Esophagus (tissue), 2 donors: ENCODE results near the gene AMFR. TPM values are rescaled to one million over a fixed set of nuclear protein-coding genes. Genes with fewer than 3 reads are reported as not detected.

Source experiments
- H3K27ac ChIP-seq, 2 donors: one replicate each; pipeline ENCODE4 v1.5.1; 2013; ENCODE audit warnings: low read depth in 2 of 2, mild to moderate bottlenecking in 2 of 2, inconsistent platforms in 1 of 2, low read length in 1 of 2, moderate library complexity in 1 of 2
- H3K27me3 ChIP-seq, 2 donors: one replicate each; pipeline ENCODE4 v1.6.1; 2013; ENCODE audit warnings: low read length in 2 of 2, control low read depth in 1 of 2, mild to moderate bottlenecking in 1 of 2; ENCODE audit not compliant: insufficient read depth in 2 of 2, control insufficient read depth in 1 of 2
- H3K36me3 ChIP-seq, 2 donors: one replicate each; pipeline ENCODE4 v1.6.1; 2013; ENCODE audit warnings: low read length in 1 of 2; ENCODE audit not compliant: control insufficient read depth in 2 of 2, insufficient read depth in 2 of 2
- H3K4me1 ChIP-seq, 2 donors: one replicate each; pipeline ENCODE4 v1.6.1; 2013; ENCODE audit warnings: low read length in 1 of 2; ENCODE audit not compliant: control insufficient read depth in 2 of 2, insufficient read depth in 2 of 2
- H3K4me3 ChIP-seq, 2 donors: one replicate each; pipeline ENCODE4 v1.5.1; 2013; ENCODE audit warnings: low read length in 2 of 2, mild to moderate bottlenecking in 2 of 2, low read depth in 1 of 2, moderate library complexity in 1 of 2
- H3K9me3 ChIP-seq, 2 donors: one replicate each; pipeline ENCODE4 v1.6.1; 2013; ENCODE audit warnings: mild to moderate bottlenecking in 2 of 2, low read depth in 1 of 2, low read length in 1 of 2, moderate library complexity in 1 of 2; ENCODE audit not compliant: control insufficient read depth in 2 of 2, insufficient read depth in 1 of 2
- WGBS, 2 donors: extraction: QIAGEN DNeasy Blood & Tissue Kit; methylation state at CpG; one replicate each; pipeline ENCODE4 v1.1.7; 2013; 5-methylcytosine and 5-hydroxymethylcytosine counted together
- polyA plus RNA-seq, 2 donors: library from polyadenylated mRNA; stranded (reverse); fragments of 200-250 nt; gene quantifications; one replicate each; pipeline ENCODE4 v1.2.3, GENCODE V29; 2013
- donor health status: healthy with polysubstance abuse.
- donor health status: Bipolar disorder and iron deficiency.

The AMFR gene
- polyA plus RNA-seq, 2 donors, result 57.3 to 62.5 TPM

DNA sequence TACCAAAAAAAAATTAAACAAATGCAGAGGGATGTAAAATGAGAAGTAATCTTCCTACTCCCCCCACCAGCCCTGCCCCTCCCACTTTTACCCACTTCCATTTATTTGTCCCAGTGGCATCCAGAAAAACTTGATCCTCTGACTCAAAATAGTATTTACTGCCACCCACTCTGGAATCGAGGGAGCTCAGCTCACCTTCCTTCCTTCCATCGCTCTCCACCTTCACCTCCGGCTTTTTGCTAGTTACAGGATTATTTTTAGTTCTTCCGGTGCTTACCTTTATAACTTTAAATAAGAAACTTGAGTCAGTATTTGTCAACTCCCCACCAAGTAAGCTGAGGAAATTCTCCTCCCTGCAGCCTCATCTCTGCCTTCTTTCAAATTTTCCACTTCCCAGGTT, 94.9 kb downstream of the AMFR start:
- no peak overlapping the region for H3K27ac ChIP-seq
- no peaks in the 10 kb centered on the region for H3K9me3 ChIP-seq
- no peaks in the 10 kb centered on the region for H3K27me3 ChIP-seq
- 44 to 60% methylated on average over 4 of the region's 4 CpGs for WGBS, 2 donors
- H3K36me3 ChIP-seq, result no peaks in the 10 kb centered on the region
- no peak overlapping the region for H3K4me3 ChIP-seq
- H3K4me1 ChIP-seq, result peaks cover 0 to 25% of the 10 kb centered on the region in 2 donors

DNA sequence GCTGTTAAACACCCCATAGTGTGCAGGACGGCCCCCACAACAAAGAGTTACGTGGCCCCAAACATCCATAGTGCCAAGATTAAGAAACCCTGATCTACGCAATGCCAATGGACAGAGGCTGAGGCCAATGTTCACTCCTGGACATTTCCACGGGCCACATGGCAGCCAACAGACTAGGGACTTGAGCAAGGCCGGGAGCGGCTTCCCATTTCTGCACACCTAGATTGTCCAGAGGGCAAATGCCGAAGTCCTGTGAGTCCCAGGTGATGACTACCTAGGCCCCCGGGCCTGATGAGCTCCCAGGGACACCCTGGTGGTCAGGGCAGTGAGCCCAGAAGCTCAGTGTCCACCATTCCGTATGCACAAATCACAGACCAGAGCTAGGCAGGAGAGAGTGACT, 95.5 kb downstream of the AMFR start:
- Histone ChIP-seq H3K27ac (no peak overlapping the region), H3K9me3 (no peaks in the 10 kb centered on the region), H3K27me3 (no peaks in the 10 kb centered on the region), H3K36me3 (no peaks in the 10 kb centered on the region), H3K4me3 (no peak overlapping the region), H3K4me1 (peaks cover 0 to 20% of the 10 kb centered on the region in 2 donors)
- WGBS, 2 donors, result 83 to 90% methylated on average over 9 of the region's 9 CpGs

DNA sequence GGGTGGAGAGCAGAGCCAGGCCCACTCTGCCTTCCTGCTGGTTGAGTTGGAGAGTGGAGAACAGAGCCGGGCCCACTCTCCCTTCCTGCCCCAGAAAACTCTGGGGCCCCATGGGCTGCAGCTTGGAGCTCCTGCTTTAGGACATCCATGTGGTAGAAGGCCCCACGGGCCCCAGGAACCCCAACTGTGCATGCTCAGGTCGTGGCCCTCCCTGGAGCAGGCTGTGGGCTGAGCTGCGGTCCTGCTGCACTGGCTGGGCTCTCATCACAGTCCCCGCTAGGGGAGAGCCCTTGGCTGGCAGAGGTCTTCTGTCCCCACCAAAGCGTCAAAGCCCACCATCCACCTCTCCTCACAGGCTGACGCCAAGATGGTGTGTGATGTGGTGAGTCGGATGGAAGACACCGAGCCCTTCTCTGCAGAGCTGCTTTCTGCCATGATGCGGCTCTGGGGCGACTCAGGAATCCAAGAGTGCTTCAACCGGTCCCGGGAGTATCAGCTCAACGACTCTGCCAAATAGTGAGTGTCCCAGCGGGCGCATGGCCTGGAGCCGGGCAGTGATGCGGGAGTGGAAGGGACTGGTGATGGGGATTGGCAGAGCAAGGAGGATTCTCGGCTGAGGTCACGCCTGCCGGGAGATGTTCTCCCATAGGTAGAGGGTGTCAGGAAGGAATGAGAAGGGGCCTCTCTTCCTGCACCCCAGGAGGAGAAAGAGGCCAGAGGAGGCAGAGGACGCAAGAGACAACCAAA, 96.9 kb downstream of the AMFR start:
- no peak overlapping the region for H3K27ac ChIP-seq
- H3K9me3 ChIP-seq, result no peaks in the 10 kb centered on the region
- WGBS, 2 donors, result 86 to 93% methylated on average over 22 of the region's 22 CpGs
- peaks cover 0 to 12% of the 10 kb centered on the region in 2 donors for H3K4me1 ChIP-seq
- H3K27me3 ChIP-seq, result no peaks in the 10 kb centered on the region
- no peak overlapping the region for H3K4me3 ChIP-seq
- no peaks in the 10 kb centered on the region for H3K36me3 ChIP-seq

DNA sequence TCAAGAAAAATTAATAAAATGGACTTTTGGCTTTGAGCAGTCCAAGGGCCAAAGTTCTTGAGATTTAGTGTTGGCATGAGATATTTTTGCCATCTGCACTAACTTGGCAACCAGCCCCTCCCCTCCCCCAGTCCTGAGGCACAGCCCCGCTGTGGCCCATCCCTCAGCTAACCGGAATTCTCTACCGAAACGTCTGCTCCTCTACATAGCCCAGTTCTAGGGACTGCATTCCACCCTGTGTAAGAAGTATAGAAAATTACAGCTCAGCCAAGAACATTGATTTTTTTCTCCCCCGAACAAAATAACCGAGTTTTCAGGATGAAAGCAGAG, 97.5 kb downstream of the AMFR start:
- peaks cover 0 to 12% of the 10 kb centered on the region in 2 donors for H3K4me1 ChIP-seq
- no peaks in the 10 kb centered on the region for H3K27me3 ChIP-seq
- H3K9me3 ChIP-seq, result no peaks in the 10 kb centered on the region
- no peak overlapping the region for H3K27ac ChIP-seq
- no peaks in the 10 kb centered on the region for H3K36me3 ChIP-seq
- WGBS, 2 donors, result 76 to 86% methylated on average over 6 of the region's 6 CpGs
- H3K4me3 ChIP-seq, result no peak overlapping the region

DNA sequence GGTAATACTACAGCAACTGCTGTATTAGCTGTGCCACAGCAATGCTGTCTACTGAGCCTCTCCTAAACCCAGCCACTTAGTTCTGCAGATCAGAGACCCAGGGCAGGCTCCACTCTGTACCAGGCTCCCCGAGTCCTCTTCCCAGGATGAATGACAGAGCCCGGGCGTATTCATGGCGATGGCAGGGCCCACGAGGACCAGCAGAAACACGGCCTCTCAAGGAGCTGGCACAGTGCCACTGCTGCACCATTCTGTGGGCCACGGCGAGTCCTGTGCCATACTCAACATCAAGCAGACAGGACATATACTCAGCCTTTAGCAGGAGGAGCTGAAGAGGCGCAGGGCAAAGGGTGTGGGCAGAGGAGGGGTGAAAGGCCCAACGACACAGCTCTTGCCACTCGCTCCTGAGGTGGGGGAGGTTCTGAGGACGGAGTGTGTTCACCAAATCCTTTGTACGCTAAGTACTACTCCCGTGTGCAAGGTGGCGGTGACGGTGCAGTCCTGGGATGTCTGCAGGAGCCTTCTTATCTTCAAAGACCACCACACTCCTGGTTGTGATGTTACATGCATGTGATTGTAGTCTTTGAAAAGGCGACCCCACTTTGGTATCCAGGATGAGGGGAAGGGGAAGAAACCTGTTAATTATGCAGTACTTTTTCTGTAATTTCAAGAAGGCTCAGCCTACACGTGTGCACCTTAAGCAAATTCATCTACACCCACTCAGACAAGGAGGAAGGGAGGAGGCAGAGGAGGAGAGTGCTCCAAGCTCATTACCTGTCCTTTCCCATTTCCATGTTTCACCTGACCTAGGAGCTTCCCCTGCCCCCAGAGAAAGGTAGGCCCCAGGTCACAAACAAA, 98.0 kb downstream of the AMFR start:
- no peaks in the 10 kb centered on the region for H3K36me3 ChIP-seq
- H3K27ac ChIP-seq, result no peak overlapping the region
- peaks cover 0 to 8% of the 10 kb centered on the region in 2 donors for H3K4me1 ChIP-seq
- no peaks in the 10 kb centered on the region for H3K27me3 ChIP-seq
- 87 to 89% methylated on average over 18 of the region's 18 CpGs for WGBS, 2 donors
- no peaks in the 10 kb centered on the region for H3K9me3 ChIP-seq
- H3K4me3 ChIP-seq, result no peak overlapping the region

DNA sequence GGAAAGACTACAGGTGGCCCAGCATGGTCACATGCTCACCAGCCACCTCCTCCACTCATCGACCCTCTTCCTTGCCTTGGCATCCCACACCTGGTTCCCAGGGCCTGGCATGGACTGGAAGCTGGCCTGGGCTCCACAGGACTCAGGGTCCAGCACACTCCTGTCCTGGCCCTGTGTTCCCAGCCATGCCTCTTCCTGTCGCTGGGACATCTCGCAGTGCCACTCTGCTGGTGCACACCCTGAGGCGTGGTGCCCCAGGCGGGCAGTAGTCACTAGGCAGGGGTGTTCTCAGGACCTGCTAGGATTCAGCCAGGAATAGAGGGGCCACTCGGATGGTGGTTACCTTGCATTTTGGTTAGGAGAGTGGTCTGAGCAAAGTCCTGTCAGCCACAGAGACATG, 99.4 kb downstream of the AMFR start:
- Histone ChIP-seq H3K4me1 (peaks cover 0 to 6% of the 10 kb centered on the region in 2 donors), H3K4me3 (no peak overlapping the region), H3K36me3 (no peaks in the 10 kb centered on the region), H3K27ac (no peak overlapping the region), H3K27me3 (no peaks in the 10 kb centered on the region), H3K9me3 (no peaks in the 10 kb centered on the region)
- WGBS, 2 donors, result 84% methylated on average over 6 of the region's 6 CpGs

DNA sequence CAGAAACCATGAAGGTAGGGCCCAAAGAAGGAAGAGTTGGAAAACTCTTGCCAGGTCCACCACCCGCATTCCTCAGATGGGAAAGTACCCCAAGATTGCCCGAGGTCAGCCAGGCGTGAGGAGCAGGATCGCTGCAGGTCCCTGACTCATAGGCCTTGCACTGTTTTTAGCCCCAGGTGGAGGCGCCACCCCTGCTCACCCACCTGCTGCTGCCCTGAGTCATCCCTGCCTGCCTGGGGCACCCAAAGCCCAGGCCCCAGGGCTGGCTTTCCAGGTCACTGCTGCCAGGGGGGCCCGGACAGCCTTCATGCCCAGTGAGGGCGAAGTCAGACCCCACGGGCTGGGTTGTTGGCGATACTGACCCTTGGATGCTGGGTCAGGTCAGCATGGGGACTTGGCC, 100.9 kb downstream of the AMFR start:
- WGBS, 2 donors, result 64 to 74% methylated on average over 9 of the region's 9 CpGs
- H3K9me3 ChIP-seq, result no peaks in the 10 kb centered on the region
- no peaks in the 10 kb centered on the region for H3K27me3 ChIP-seq
- no peak overlapping the region for H3K27ac ChIP-seq
- H3K4me3 ChIP-seq, result no peak overlapping the region
- H3K36me3 ChIP-seq, result no peaks in the 10 kb centered on the region
- peaks cover 0 to 6% of the 10 kb centered on the region in 2 donors for H3K4me1 ChIP-seq

DNA sequence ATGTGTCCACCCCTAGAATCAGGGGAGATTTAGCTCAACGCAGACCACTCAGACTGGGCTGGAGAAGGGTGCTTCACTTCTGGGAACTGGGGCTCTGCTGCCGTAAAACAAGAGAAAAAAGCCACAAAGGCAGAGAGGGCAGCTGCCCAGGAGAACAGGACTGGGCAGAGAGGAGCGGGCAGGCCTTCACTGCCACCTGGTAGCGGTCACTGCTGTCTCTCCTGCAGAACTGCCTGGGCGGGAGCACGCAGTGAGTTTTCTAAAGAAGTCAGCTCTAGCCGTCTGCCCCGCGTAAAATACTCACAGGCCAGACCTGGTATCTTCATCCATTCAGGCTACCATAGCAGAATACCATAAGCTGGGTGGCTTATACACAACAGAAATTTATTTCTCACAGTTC, 103.8 kb downstream of the AMFR start:
- Histone ChIP-seq H3K36me3 (no peaks in the 10 kb centered on the region), H3K9me3 (no peaks in the 10 kb centered on the region), H3K4me3 (no peak overlapping the region), H3K27me3 (no peaks in the 10 kb centered on the region), H3K27ac (no peak overlapping the region), H3K4me1 (peaks cover 2 to 8% of the 10 kb centered on the region in 2 donors)
- WGBS, 2 donors, result 83 to 84% methylated on average over 9 of the region's 9 CpGs

DNA sequence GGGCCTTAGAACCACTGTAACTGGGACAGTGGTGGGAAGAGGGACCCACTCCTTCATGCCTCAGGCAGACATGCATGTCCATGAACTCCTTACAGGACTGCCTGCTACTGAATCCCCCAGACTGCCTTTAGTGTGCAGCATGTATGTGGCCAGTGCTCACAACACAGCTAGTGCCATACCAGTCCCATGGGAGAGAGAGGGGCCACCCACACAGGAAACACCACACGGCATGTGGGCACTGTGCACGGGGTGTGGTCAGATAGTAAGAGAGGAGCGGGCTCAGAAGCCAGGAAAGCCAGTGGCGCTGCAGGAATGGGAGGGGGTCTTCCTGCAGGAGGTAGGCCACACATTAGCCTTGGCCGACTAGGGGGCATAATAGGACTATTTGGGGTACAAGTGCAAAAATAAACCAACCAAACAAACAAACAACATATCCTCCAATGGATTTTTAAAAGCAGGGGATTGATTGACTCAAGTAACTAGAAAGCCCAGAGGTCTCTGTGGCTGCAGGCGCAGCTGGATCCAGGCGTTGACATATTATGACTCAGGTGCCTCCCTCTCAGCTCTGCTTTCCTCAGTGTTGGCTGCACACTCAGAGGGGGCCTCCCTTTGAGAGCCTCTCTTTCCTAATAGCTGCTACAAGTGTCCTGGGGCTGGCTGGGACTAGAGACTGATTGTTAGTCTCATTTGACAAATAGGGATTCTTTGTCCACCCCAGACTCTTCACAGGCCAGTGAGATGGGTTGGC, 104.4 kb downstream of the AMFR start:
- Histone ChIP-seq H3K27me3 (no peaks in the 10 kb centered on the region), H3K4me3 (no peak overlapping the region), H3K36me3 (no peaks in the 10 kb centered on the region), H3K27ac (no peak overlapping the region), H3K4me1 (peaks cover 2 to 7% of the 10 kb centered on the region in 2 donors), H3K9me3 (no peaks in the 10 kb centered on the region)
- WGBS, 2 donors, result 72 to 76% methylated on average over 7 of the region's 7 CpGs
